ENCODE measurements around the gene CD300LF. TPM values are rescaled to one million over a fixed set of nuclear protein-coding genes. Genes with fewer than 3 reads are reported as not detected.
A peak's percentile ranks its signal among the peaks of the same experiment; 100 is the strongest.

CD300LF gene
- total and polyA plus RNA-seq, 9 of the 15 experiments (the other 6 are each of a cell fraction or from before 2014, with no cell fraction given), result not detected

GRCh38 chr17:74744349-74744713, 31.6 kb upstream of the CD300LF start (continued):
- no peak for TF ChIP-seq TFE3 (CRISPR knock-in tag; IDR thresholded peaks at IDR 0.05)
- no peak for TF ChIP-seq NR2F6 (CRISPR knock-in tag; IDR thresholded peaks at IDR 0.05)
- no peak for TF ChIP-seq GMEB1 (CRISPR knock-in tag; IDR thresholded peaks at IDR 0.05)
- no peak for TF ChIP-seq RBM25 (IDR thresholded peaks at IDR 0.05; ENCODE audit: low read depth, low read length, severe bottlenecking)
- no peak for TF ChIP-seq SRSF7 (optimal IDR thresholded peaks at IDR 0.05; ENCODE audit: low read depth, low read length)
- no peak for TF ChIP-seq KLF10 (CRISPR knock-in tag; IDR thresholded peaks at IDR 0.05)
- no peak for TF ChIP-seq ARNT (IDR thresholded peaks at IDR 0.05)

DNA sequence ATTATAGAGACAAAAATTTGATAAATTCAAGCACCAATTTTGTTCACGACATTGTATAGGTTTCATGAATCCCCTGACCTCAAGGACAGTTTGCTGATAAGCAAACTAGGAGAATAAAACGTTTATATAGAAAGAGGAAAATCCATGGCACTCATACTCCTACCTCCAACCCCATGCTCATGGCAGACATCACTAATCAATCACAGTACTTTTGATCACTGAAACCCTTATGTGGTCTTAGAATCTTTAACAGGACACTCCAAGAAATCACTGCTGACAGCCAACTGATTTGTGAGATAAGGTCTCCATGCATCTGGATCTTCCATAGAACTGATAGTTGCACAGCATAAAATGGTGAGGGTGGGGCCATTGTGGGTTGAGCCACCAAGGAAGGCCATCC, 31.0 kb upstream of the CD300LF start:
- DNase-seq (ENCODE audit: extremely low read depth in 1 of 4, low spot score in 3 of 4), result no peak
- H2AFZ ChIP-seq (ENCODE audit: low read depth, low read length), result no peak overlapping the region
- ChIA-PET CTCF (ENCODE audit: low intra/inter-chr PET ratio) (interaction anchor here (0.6 to 3.9 kb wide), 11 partner anchors 26 to 217 kb away, joined by 3 to 41 read pairs (median 7); partner anchors contain the start of genes GRIN2C and NAT9), POLR2A (no interaction called here)
- H3K27ac ChIP-seq (ENCODE audit: extremely low read depth, low read depth, low read length), result no peak overlapping the region
- H3K79me2 ChIP-seq (ENCODE audit: control insufficient read depth, insufficient read depth, low read length), result peaks cover 3% of the 10 kb centered on the region; the same call in 2 of the 3 replicates
- no peak overlapping the region for H3K4me3 ChIP-seq
- no peak overlapping the region for H3K4me2 ChIP-seq (ENCODE audit: insufficient read depth, low read length)
- FAIRE-seq, result no peak
- H4K20me1 ChIP-seq (replicated peaks; ENCODE audit: control insufficient read depth, insufficient read depth, low read length), result 0 out of 2 replicates have a peak, but pooled peaks cover 5% of the 10 kb centered on the region
- no TSS peak for BruUV-seq (replicated peaks)
- H3K27me3 ChIP-seq (ENCODE audit: control insufficient read depth in 2 of 2, insufficient read depth in 2 of 2, low read length in 2 of 2), result peaks cover 13 to 35% of the 10 kb centered on the region in 2 experiments; a peak in 4 of 5 replicates
- no peak overlapping the region for H3K9ac ChIP-seq (ENCODE audit: insufficient read depth in 1 of 2, low read depth in 2 of 2, low read length in 2 of 2)
- no peak for ATAC-seq
- no peaks in the 10 kb centered on the region for H3K9me1 ChIP-seq (ENCODE audit: control insufficient read depth, insufficient read depth, low read length)
- 0% methylated on average over 2 of the region's 2 CpGs for WGBS (ENCODE audit: insufficient coverage, low coverage, missing lambda C conversion rate)
- H3K9me3 ChIP-seq (replicated peaks; ENCODE audit: control insufficient read depth, insufficient read depth, low read depth, low read length), result no peaks in the 10 kb centered on the region
- H3K36me3 ChIP-seq (ENCODE audit: control insufficient read depth, insufficient read depth, low read length), result no peaks in the 10 kb centered on the region
- in situ Hi-C loops (cut with MboI) (loop anchor here (5.0 kb wide), 1 partner anchor 214 kb away; no protein-coding TSS in a partner anchor), intact Hi-C loops (cut with micrococcal nuclease) (loop anchor here (1.0 to 5.0 kb wide), 3 partner anchors 37 to 217 kb away; no protein-coding TSS in a partner anchor)
- H3K4me1 ChIP-seq (replicated peaks in 1 of 2; ENCODE audit: control insufficient read depth in 2 of 2, insufficient read depth in 2 of 2, low read length in 2 of 2), result peaks cover 24 to 39% of the 10 kb centered on the region in 2 experiments
- TF ChIP-seq LEF1 (IDR thresholded peaks at IDR 0.05) (no peak), ATF7 (IDR thresholded peaks at IDR 0.05) (no peak), RBM25 (IDR thresholded peaks at IDR 0.05; ENCODE audit: low read depth, low read length, severe bottlenecking) (peak; percentile 41)
- TF ChIP-seq, protein P1, sequence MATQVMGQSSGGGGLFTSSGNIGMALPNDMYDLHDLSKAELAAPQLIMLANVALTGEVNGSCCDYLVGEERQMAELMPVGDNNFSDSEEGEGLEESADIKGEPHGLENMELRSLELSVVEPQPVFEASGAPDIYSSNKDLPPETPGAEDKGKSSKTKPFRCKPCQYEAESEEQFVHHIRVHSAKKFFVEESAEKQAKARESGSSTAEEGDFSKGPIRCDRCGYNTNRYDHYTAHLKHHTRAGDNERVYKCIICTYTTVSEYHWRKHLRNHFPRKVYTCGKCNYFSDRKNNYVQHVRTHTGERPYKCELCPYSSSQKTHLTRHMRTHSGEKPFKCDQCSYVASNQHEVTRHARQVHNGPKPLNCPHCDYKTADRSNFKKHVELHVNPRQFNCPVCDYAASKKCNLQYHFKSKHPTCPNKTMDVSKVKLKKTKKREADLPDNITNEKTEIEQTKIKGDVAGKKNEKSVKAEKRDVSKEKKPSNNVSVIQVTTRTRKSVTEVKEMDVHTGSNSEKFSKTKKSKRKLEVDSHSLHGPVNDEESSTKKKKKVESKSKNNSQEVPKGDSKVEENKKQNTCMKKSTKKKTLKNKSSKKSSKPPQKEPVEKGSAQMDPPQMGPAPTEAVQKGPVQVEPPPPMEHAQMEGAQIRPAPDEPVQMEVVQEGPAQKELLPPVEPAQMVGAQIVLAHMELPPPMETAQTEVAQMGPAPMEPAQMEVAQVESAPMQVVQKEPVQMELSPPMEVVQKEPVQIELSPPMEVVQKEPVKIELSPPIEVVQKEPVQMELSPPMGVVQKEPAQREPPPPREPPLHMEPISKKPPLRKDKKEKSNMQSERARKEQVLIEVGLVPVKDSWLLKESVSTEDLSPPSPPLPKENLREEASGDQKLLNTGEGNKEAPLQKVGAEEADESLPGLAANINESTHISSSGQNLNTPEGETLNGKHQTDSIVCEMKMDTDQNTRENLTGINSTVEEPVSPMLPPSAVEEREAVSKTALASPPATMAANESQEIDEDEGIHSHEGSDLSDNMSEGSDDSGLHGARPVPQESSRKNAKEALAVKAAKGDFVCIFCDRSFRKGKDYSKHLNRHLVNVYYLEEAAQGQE (IDR thresholded peaks at IDR 0.05; ENCODE audit: borderline replicate concordance), result peak; percentile 10; the same call in 1 of the 2 replicates
- TF ChIP-seq, protein P1 (CRISPR knock-in tag; IDR thresholded peaks at IDR 0.05; ENCODE audit: low read depth), result no peak

Measured in K562 (cell line).